NCI-H2107 treated with DMSO at 0.1 percent for 48 hours (cell line): ENCODE results near the gene VTCN1.
"Not testable (repeated sequence)": the region's sequence is repeated elsewhere in the genome, so short reads cannot be mapped to it uniquely, and the experiment has no call there.

Source experiments
- DNase-seq: peaks from one replicate; lab custom pipeline; 2025; ENCODE audit not compliant: unreplicated experiment; lab: John Stamatoyannopoulos, UW

Gene VTCN1

DNA sequence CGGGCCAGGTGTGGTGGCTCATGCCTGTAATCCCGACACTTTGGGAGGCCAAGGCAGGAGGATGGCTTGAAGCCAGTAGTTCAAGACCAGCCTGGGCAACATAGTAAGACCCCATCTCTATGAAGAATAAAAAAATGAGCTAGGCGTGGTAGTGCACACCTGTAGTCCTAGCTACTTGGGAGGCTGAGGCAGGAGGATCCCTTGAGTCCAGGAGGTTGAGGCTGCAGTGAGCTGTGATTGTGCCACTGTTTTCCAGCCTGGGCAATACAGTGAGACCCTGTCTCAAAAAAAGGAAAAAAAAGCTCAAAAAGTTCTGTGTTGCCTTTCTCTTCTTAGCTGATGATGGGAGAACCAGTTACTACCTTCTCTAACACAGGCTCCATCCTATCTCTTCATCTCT lies 108.9 kb downstream of the VTCN1 start:
- DNase-seq: not testable (repeated sequence)

- no peak for DNase-seq
These were observed 109.4 kb downstream of the VTCN1 start for GRCh38 chr1:117101334-117101733.

- DNase-seq: no peak
These were observed 112.3 kb downstream of the VTCN1 start for GRCh38 chr1:117098287-117098890.

DNA sequence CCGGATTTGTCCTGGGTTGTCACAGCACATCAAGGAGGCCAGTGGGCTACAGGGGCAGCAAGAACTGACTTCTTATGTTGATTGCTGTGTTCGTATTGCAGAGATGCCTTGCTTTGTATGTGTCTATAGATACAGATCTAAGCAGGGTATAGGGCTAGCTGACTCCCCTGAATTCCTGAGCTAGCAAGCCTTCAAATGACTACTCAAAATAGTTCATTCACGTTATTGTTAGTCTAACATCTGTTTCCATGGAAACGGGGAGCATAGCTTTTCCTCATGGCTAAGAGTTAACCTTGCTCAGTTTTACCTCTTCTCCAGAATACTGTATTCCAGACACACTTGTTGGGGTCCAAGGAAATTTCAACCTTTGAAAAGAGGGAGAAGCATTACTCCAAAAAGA lies 113.3 kb downstream of the VTCN1 start:
- no peak for DNase-seq

DNA sequence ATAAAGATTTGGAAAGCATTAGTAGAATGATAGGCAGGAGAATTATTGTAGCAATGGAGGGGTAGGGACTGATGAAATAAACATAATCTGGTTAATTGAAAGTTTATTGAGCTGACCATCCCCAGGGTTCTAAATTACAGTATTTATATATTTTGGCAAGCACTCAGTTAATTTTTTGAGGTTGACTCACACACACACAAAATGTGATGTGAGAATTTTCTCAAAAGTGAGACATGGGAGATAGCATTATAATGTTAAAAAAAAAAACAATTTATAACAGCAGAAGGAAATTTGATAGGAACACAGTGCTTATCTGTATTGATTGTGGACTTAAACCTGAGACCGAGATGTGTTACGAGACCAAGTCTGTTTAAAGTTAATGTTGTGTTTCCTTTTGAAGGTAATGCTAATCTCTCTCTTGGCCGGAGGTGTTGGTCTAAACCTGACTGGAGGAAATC lies 113.7 kb downstream of the VTCN1 start:
- no peak for DNase-seq

DNA sequence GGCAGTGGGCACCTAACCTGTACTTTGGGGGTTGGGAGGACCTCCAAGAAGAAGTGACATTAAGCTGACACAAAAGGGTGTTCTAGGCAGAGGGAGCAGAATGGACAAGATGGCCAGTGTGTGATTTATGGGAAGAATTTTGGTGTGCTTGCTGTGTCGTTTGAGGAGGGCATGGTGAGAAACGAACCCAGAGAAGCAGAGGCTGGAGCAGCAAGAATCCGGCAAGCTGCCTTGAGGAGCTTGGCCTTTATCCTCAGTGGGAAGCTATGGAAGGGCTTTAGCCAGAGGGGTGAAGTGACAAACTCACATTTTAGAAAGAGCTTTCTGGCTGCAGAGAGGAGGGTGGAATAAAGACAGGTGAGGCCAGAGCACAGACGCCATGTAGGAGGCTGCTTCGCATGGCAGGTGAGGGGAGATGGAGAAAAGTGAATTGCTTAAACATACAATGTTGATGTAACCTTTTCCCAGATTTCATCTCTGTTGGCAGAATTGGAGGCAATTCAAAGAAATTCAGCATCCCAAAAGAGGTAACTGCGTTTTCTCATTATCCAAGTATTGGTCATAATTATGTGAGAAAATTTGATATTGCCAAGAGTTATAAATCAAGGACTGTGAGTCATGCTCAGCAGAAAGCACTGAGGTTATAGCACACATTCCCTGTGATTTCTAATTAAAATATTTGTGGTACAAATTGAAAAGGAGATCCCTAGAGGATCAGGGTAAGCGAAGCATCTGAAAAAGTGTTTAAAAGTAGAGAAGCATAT lies 115.7 kb downstream of the VTCN1 start:
- DNase-seq: no peak

DNA sequence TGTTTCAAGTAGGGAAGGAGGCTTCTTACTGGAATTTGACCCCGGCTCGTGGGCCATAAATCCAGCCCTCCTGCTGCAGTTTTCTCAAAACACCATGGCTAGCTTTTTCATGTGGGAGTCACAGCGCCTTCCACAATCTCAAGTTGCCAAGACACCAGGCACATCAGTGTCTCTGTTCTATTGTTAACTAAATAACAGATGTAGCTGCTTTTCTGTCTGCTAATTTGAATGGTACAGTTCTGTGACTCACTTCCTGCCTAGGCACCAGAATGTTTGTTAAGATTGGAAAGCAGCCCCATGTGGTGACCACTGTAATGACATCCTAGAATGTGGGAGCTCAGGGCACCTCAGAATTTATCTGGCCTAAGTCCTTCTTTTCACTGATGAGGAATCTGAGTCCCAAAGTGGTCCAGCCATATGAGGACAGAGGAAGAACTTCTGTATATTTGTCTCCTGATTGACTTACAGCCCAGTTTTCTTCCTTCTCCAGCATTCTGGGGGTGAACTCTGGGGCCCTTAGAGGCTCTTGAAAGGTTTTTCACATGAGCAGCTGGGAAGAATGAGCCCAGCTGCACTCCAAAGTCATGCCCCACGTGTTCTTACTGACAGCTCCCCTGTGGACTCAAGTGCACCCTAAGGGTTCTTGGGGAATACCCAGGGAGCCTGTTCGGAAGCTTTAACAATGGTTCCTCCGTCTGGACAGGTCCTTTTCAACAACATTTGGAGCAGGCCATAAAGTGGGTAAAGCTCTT lies 116.7 kb downstream of the VTCN1 start:
- peak; percentile 78 for DNase-seq
